Measurements from ENCODE around the gene LCN12.

- no peak for TF ChIP-seq CTCF (IDR thresholded peaks at IDR 0.05)
- peak in 1 of 2 donors; percentile 24 for TF ChIP-seq POLR2AphosphoS5 (IDR thresholded peaks at IDR 0.05; ENCODE audit: insufficient read depth in 1 of 2, low read depth in 1 of 2)
Measured at GRCh38 chr9:136961279-136962065, 9.4 kb downstream of the LCN12 start.

All from vagina (tissue), 2 donors.